ENCODE data around the gene THOC7.

GRCh38 chr3:63867225-63867624 lies 3.6 kb upstream of the THOC7 start:
- TF ChIP-seq CTCF (IDR thresholded peaks at IDR 0.05) (no peak), POLR2A (IDR thresholded peaks at IDR 0.05) (no peak)
